Measurements from ENCODE around the gene ITIH3. TPM values are rescaled to one million over a fixed set of nuclear protein-coding genes. Genes with fewer than 3 reads are reported as not detected.

The ITIH3 gene
- total RNA-seq, 4 donors from 2014 or later = 3.6 to 4.1 TPM; not detected in 2

DNA sequence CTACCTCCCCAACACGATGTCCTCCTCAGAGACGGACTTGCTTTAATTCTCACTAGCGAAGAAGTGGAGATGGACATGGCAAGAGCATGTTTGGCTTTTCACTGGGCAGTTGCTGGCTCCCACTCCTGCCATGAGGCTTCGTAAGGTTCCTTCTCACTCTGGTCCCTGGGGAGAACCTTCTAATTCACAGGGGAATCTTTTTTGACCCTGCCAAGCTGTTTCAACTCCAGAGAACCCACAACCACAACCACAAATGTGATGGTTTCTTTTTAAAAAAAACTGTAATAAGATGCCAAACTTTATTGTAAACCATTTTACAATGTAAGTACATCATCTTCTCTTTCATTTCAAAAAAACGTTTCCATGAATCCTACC is 41.9 kb downstream of the ITIH3 start:
- Histone ChIP-seq H3K9me3 (no peaks in the 10 kb centered on the region), H3K27ac (no peak overlapping the region), H3K36me3 (no peaks in the 10 kb centered on the region), H3K4me3 (no peak overlapping the region), H3K4me1 (peaks cover 0 to 6% (median 0%) of the 10 kb centered on the region in 4 donors), H3K27me3 (no peaks in the 10 kb centered on the region)
- TF ChIP-seq, protein P1, sequence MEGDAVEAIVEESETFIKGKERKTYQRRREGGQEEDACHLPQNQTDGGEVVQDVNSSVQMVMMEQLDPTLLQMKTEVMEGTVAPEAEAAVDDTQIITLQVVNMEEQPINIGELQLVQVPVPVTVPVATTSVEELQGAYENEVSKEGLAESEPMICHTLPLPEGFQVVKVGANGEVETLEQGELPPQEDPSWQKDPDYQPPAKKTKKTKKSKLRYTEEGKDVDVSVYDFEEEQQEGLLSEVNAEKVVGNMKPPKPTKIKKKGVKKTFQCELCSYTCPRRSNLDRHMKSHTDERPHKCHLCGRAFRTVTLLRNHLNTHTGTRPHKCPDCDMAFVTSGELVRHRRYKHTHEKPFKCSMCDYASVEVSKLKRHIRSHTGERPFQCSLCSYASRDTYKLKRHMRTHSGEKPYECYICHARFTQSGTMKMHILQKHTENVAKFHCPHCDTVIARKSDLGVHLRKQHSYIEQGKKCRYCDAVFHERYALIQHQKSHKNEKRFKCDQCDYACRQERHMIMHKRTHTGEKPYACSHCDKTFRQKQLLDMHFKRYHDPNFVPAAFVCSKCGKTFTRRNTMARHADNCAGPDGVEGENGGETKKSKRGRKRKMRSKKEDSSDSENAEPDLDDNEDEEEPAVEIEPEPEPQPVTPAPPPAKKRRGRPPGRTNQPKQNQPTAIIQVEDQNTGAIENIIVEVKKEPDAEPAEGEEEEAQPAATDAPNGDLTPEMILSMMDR (IDR thresholded peaks at IDR 0.05) = no peak
- TF ChIP-seq POLR2A (IDR thresholded peaks at IDR 0.05) = no peak
- no peak for DNase-seq

DNA sequence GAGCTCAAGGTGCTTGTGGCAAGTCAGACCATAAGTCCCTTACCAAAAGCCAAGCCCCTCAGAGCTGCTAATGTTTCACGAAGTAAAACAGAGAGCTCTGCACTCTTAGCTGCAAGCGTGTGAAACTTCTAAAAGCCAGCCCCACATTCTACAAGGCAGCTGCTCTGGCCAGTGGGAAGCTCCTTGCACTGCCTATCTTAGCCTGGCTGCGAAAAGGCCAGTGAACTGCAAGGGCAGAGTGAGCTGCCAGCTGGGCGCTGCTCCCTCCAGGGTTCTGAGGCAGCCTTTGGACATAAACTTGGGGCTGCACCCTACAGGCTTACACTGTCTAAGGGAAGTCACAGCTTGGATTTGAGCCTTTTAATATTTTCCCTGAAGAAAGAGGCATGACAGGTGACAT is 42.4 kb downstream of the ITIH3 start:
- H3K9me3 ChIP-seq = no peaks in the 10 kb centered on the region
- H3K4me1 ChIP-seq = peaks cover 0 to 6% (median 0%) of the 10 kb centered on the region in 4 donors
- no peaks in the 10 kb centered on the region for H3K36me3 ChIP-seq
- H3K27me3 ChIP-seq = no peaks in the 10 kb centered on the region
- TF ChIP-seq, protein P1 (IDR thresholded peaks at IDR 0.05) = no peak
- TF ChIP-seq POLR2A (IDR thresholded peaks at IDR 0.05) = no peak
- no peak overlapping the region for H3K27ac ChIP-seq
- DNase-seq = no peak
- no peak overlapping the region for H3K4me3 ChIP-seq

DNA sequence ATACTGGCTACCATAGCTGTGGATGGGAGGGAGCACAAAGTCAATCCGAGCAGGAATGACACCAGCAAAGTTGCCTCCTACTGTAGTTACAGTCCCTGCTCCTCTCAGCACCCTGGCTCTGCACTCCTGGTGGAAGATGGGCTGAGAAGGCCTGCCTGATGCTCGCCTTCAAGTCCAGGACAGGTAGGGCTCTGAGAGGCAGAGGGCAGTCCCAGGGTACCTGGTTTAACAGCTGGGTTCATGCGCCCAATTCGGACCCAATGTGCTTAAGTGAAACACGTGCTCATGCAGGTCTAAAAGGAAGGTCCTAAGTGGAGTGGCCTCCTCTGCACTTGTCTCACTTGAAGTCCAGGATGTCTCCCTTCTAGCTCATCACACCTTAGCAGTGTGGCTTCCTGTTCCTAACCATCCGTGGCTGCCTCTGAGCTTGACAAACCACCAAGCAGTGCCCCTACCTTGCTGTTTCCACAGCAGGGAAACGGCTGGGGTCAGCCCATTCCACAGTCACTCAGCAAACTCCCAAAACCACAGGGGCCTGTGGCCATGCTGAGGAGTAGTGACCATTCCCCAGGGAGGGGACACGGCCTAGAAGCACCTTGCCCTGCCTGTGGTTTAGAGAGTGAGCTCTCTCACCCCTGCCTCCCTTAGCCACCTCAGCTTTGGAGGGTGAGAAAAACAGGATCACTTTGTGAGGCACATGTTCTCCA is 44.1 kb downstream of the ITIH3 start:
- no peaks in the 10 kb centered on the region for H3K27me3 ChIP-seq
- H3K4me3 ChIP-seq = no peak overlapping the region
- H3K4me1 ChIP-seq = peaks cover 0 to 6% (median 0%) of the 10 kb centered on the region in 4 donors
- no peak overlapping the region for H3K27ac ChIP-seq
- DNase-seq = peak in 2 of 3 donors; percentile 16 to 51
- no peak for TF ChIP-seq POLR2A (IDR thresholded peaks at IDR 0.05)
- TF ChIP-seq, protein P1 (IDR thresholded peaks at IDR 0.05) = no peak
- H3K9me3 ChIP-seq = no peaks in the 10 kb centered on the region
- no peaks in the 10 kb centered on the region for H3K36me3 ChIP-seq

DNA sequence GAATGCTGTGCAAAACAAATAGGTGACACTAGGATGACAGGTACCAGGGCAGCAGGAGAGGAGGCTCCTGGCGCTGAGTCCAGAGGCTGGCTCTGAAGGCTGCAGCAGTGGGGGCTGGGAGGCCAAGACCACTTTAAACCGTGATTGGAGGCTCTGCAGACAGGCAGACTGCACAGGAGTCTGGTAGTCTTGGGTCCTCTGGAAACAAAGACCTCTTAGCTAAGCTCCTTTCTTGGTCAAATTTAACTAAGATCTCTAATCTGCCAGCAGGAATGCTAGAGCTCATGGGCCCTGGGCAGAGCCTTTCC is 44.6 kb downstream of the ITIH3 start:
- Histone ChIP-seq H3K4me1 (peaks cover 0 to 8% (median 0%) of the 10 kb centered on the region in 4 donors), H3K9me3 (no peaks in the 10 kb centered on the region), H3K36me3 (no peaks in the 10 kb centered on the region), H3K27ac (no peak overlapping the region), H3K4me3 (no peak overlapping the region), H3K27me3 (no peaks in the 10 kb centered on the region)
- no peak for DNase-seq
- TF ChIP-seq, protein P1 (IDR thresholded peaks at IDR 0.05) = no peak
- no peak for TF ChIP-seq POLR2A (IDR thresholded peaks at IDR 0.05)

DNA sequence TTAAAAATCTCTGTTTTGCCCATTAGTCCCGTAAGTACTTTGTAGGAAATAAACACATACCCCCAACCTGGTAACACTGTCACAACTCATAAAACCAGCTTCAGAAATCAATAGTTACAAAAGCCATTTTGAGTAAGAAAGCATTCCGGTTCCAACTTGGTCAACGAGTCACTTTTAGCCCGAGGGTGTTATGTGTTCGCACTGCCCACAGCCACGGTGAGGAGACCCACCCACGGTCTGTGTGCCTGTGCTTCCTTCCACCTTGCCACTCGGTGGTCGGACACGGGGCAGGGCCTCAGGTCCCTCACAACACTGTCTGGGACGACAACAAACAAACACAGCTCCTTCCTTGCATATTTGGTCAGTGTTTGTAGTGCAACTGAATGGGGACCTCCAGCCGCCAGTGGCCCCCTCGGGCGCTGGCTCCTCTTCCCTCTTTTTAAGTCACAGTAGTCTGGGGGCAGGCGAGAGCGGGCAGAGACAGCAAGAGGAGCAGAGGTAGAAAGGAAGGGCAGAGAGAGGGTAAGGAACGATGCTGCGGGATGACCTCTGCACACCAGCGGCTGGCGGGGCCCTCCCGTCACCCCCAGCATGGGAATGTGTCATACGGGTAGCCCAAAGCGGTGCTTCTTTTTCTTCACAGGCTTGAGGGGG is 45.4 kb downstream of the ITIH3 start:
- Histone ChIP-seq H3K36me3 (no peaks in the 10 kb centered on the region), H3K4me1 (peaks cover 0 to 16% (median 0%) of the 10 kb centered on the region in 4 donors), H3K27me3 (no peaks in the 10 kb centered on the region), H3K27ac (no peak overlapping the region), H3K9me3 (no peaks in the 10 kb centered on the region), H3K4me3 (no peak overlapping the region)
- DNase-seq = no peak
- TF ChIP-seq, protein P1 (IDR thresholded peaks at IDR 0.05) = no peak
- TF ChIP-seq POLR2A (IDR thresholded peaks at IDR 0.05) = no peak

Measured in Peyer's patch (tissue), 4 donors.